Glomerular visceral epithelial cell (primary cell): ENCODE results near the gene CPB2.

Source experiments
- DNase-seq: peaks from one replicate; pipeline ENCODE4 v3.0.0-alpha.2; 2016; ENCODE audit errors: extremely low spot score

Gene CPB2

GRCh38 chr13:46104868-46105267 is at the start of gene CPB2:
CPB2 (minus strand) TSS chr13:46105033; CDS start chr13:46105009, 24 bp downstream.
- DNase-seq = no peak

GRCh38 chr13:46154136-46154801 is 49.4 kb upstream of the CPB2 start:
- no peak for DNase-seq

GRCh38 chr13:46152627-46153328 is 47.9 kb upstream of the CPB2 start:
- DNase-seq = no peak

GRCh38 chr13:46150134-46150693 is 45.4 kb upstream of the CPB2 start:
- DNase-seq = no peak

GRCh38 chr13:46149272-46150133 is 44.7 kb upstream of the CPB2 start:
- peak; percentile 64 for DNase-seq

GRCh38 chr13:46146898-46147297 is 42.1 kb upstream of the CPB2 start:
- DNase-seq = no peak

GRCh38 chr13:46145950-46146349 is 41.1 kb upstream of the CPB2 start:
- no peak for DNase-seq

- DNase-seq = no peak
These were observed 40.3 kb upstream of the CPB2 start for GRCh38 chr13:46145135-46145534.

GRCh38 chr13:46143184-46143701 is 38.4 kb upstream of the CPB2 start:
- no peak for DNase-seq

- no peak for DNase-seq
These were observed 37.9 kb upstream of the CPB2 start for GRCh38 chr13:46142776-46143175.

- DNase-seq = no peak
These were observed 35.2 kb upstream of the CPB2 start for GRCh38 chr13:46140044-46140443.

GRCh38 chr13:46137627-46138317 is 32.9 kb upstream of the CPB2 start:
- no peak for DNase-seq

- no peak for DNase-seq
These were observed 31.9 kb upstream of the CPB2 start for GRCh38 chr13:46136688-46137087.

GRCh38 chr13:46134961-46135522 is 30.2 kb upstream of the CPB2 start:
- DNase-seq = peak; percentile 12

GRCh38 chr13:46134494-46134893 is 29.7 kb upstream of the CPB2 start:
- DNase-seq = no peak

- no peak for DNase-seq
These were observed 27.3 kb upstream of the CPB2 start for GRCh38 chr13:46132109-46132508.

GRCh38 chr13:46131705-46132104 is 26.9 kb upstream of the CPB2 start:
- no peak for DNase-seq

GRCh38 chr13:46129955-46130618 is 25.3 kb upstream of the CPB2 start:
- DNase-seq = no peak

GRCh38 chr13:46129124-46129523 is 24.3 kb upstream of the CPB2 start:
- no peak for DNase-seq

- DNase-seq = no peak
These were observed 22.7 kb upstream of the CPB2 start for GRCh38 chr13:46127358-46128023.
